NK-92 (cell line): ENCODE measurements around the gene HSPBP1.

Source experiments
- DNase-seq: peaks from one replicate; lab custom pipeline; 2025; ENCODE audit not compliant: unreplicated experiment; lab: John Stamatoyannopoulos, UW

The HSPBP1 gene

DNA sequence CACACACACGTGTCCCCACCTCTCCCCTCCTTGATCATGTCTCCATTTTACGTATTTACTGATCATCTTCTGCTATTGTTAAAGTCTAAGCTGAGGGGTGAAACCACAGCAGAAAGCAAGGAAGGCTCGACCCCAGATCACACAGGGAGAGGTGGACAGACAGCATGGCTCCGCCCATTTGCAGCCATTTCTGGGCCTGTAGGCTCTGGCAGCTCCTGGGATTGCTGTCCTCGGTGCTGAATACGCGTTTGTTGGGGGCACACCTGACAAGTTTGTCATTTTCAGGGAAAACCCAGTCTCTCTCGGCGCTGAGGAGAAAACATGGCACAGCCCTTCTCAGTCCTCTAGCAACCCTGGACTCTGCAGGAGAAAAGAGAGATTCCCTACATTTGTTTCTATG is 59.4 kb downstream of the HSPBP1 start:
- no peak for DNase-seq

DNA sequence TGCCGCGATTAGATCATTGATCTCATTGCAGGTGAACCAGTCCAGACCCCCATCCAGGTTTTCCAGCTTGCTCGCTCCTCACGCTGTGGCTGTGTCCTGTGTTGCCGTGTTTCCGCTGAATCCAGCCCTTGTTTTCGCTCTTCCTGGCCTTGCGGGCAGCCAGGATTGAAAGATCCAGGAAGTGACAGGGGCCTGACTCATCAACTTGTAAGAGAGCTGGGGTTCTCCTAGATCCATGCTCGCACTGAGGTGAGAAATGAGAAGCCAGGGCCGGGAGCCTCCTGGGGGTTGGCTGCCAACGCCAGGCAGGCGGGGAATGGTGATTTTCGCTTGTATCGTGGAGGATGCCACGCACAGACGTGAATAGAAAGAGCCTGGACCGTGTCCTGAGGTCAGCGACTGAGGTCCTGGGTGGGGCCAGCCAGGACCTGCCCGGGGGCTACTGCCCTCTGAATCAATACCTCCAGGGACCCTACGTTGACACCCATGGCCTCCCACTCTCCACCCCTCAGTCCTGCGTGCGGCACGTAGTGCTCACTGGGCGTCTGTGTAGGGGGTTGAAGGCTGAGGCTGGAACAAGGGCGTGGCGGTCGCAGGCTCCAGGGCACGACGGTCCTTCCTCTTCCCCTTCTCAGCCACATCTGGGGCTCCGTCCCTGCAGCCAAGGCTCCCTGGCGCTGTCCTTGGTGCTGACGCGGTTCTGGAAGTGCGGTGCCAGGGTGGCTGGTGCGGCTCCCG is 63.3 kb downstream of the HSPBP1 start:
- no peak for DNase-seq

DNA sequence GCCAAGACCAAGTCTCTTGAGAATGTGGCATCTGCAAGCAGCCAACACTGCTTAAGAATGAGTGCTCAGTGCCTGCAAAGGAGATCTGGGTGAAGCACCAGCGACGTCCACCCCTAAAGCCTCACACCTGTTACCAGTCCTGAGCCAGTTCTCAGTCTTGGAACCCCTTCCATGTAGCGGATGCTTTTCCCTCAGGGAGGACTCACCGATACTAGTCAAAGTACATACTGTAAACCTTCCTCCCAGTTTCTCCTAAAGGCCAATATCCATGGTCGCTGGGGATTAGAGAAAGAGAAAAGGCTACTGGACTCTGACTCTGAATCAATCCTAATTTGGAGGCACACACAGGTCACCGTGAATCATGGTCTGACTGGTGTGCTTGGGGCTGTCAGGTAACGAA is 66.4 kb downstream of the HSPBP1 start:
- DNase-seq = no peak

DNA sequence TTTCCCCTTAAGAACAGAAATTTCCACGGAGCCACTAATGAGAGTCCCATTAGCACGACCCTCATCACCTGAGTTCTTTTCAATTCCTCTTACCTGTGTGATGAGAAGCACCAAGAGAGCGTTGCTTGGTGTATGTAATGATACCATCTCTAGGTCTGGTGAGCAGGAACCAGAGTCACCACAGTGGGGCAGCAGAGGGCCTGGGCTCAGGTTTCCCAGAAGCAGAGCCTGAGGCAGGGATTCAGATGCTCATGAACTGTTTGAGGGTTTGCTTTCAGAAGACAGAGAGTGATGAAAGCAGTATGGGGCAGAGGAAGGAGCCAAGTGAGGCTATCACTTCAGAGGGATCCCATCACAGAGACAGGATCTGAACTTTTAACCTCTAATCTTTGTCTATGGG is 67.5 kb downstream of the HSPBP1 start:
- no peak for DNase-seq
